Measurements from ENCODE around the gene FLNB. TPM values are rescaled to one million over a fixed set of nuclear protein-coding genes. Genes with fewer than 3 reads are reported as not detected.
"Not testable (repeated sequence)": the region's sequence is repeated elsewhere in the genome, so short reads cannot be mapped to it uniquely, and the experiment has no call there.

Gene FLNB
- total and polyA plus RNA-seq, 9 of the 15 experiments (the other 6 are each of a cell fraction or from before 2014, with no cell fraction given): 9.4 to 48.1 (median 25.6) TPM

GRCh38 chr3:58055891-58056290 lies 47.7 kb downstream of the FLNB start:
- H3K4me3 ChIP-seq; ATAC-seq; BruUV-seq (replicated peaks); H3K36me3 ChIP-seq (ENCODE audit: control insufficient read depth, insufficient read depth, low read length); H2AFZ ChIP-seq (ENCODE audit: low read depth, low read length); H3K27ac ChIP-seq (ENCODE audit: extremely low read depth, low read depth, low read length); POLR2A ChIA-PET; H3K9me3 ChIP-seq (replicated peaks; ENCODE audit: control insufficient read depth, insufficient read depth, low read depth, low read length); H3K27me3 ChIP-seq (ENCODE audit: control insufficient read depth in 2 of 2, insufficient read depth in 2 of 2, low read length in 2 of 2); FAIRE-seq; intact Hi-C loops (cut with micrococcal nuclease); CTCF ChIA-PET (ENCODE audit: low intra/inter-chr PET ratio); H3K9me1 ChIP-seq (ENCODE audit: control insufficient read depth, insufficient read depth, low read length); in situ Hi-C loops (cut with MboI); DNase-seq (ENCODE audit: extremely low read depth in 1 of 4, low spot score in 3 of 4); H3K4me2 ChIP-seq (ENCODE audit: insufficient read depth, low read length); H4K20me1 ChIP-seq (replicated peaks; ENCODE audit: control insufficient read depth, insufficient read depth, low read length); H3K9ac ChIP-seq (ENCODE audit: insufficient read depth in 1 of 2, low read depth in 2 of 2, low read length in 2 of 2): not testable (repeated sequence)
- Histone ChIP-seq H3K4me1 (replicated peaks in 1 of 2; ENCODE audit: control insufficient read depth in 2 of 2, insufficient read depth in 2 of 2, low read length in 2 of 2) (peaks cover 13 to 38% of the 10 kb centered on the region in 2 experiments; a peak in 4 of 5 replicates), H3K79me2 (ENCODE audit: control insufficient read depth, insufficient read depth, low read length) (peaks cover 33% of the 10 kb centered on the region)
- 60% methylated on average over 2 of the region's 5 CpGs for WGBS (ENCODE audit: insufficient coverage, low coverage, missing lambda C conversion rate)

- no peak overlapping the region for H2AFZ ChIP-seq (ENCODE audit: low read depth, low read length)
- no peak overlapping the region for H3K4me3 ChIP-seq
- 76% methylated on average over 8 of the region's 8 CpGs for WGBS (ENCODE audit: insufficient coverage, low coverage, missing lambda C conversion rate)
- intact Hi-C loops (cut with micrococcal nuclease) (no loop called here), in situ Hi-C loops (cut with MboI) (no loop called here)
- no peaks in the 10 kb centered on the region for H3K27me3 ChIP-seq (ENCODE audit: control insufficient read depth in 2 of 2, insufficient read depth in 2 of 2, low read length in 2 of 2)
- ATAC-seq (no peak), FAIRE-seq (no peak), DNase-seq (ENCODE audit: extremely low read depth in 1 of 4, low spot score in 3 of 4) (no peak)
- no TSS peak for BruUV-seq (replicated peaks)
- peak overlapping the region; percentile 56; the same call in 2 of the 3 replicates for H3K27ac ChIP-seq (ENCODE audit: extremely low read depth, low read depth, low read length)
- CTCF ChIA-PET (ENCODE audit: low intra/inter-chr PET ratio): no interaction called here
- POLR2A ChIA-PET: interaction anchor here (0.7 to 1.6 kb wide), 5 partner anchors 13 to 365 kb away, joined by 3 to 6 read pairs (median 4); partner anchors contain the start of gene FLNB
- H3K9me1 ChIP-seq (ENCODE audit: control insufficient read depth, insufficient read depth, low read length): no peaks in the 10 kb centered on the region
- peaks cover 14 to 33% of the 10 kb centered on the region in 2 experiments for H3K4me1 ChIP-seq (replicated peaks in 1 of 2; ENCODE audit: control insufficient read depth in 2 of 2, insufficient read depth in 2 of 2, low read length in 2 of 2)
- no peak for TF ChIP-seq ZNF79 (CRISPR knock-in tag; IDR thresholded peaks at IDR 0.05; ENCODE audit: low read depth)
- peak; percentile 99 for TF ChIP-seq ZNF239 (CRISPR knock-in tag; IDR thresholded peaks at IDR 0.05)
- no peak for TF ChIP-seq ARID2 (IDR thresholded peaks at IDR 0.05)
- no peak for TF ChIP-seq FOXJ3 (CRISPR knock-in tag; IDR thresholded peaks at IDR 0.05)
- 0 out of 2 replicates have a peak, but pooled peaks have one; percentile 16 for TF ChIP-seq BCOR (IDR thresholded peaks at IDR 0.05)
- TF ChIP-seq RBM25 (IDR thresholded peaks at IDR 0.05; ENCODE audit: low read depth, low read length, severe bottlenecking): peak; percentile 90
- H3K79me2 ChIP-seq (ENCODE audit: control insufficient read depth, insufficient read depth, low read length): peaks cover 18% of the 10 kb centered on the region
- no peaks in the 10 kb centered on the region for H3K36me3 ChIP-seq (ENCODE audit: control insufficient read depth, insufficient read depth, low read length)
- H3K9ac ChIP-seq (ENCODE audit: insufficient read depth in 1 of 2, low read depth in 2 of 2, low read length in 2 of 2): peak overlapping the region in 1 of 2 experiments; percentile 24; a peak in 2 of 4 replicates
- peak overlapping the region; percentile 63; the same call in 1 of the 2 replicates for H3K4me2 ChIP-seq (ENCODE audit: insufficient read depth, low read length)
- no peaks in the 10 kb centered on the region for H4K20me1 ChIP-seq (replicated peaks; ENCODE audit: control insufficient read depth, insufficient read depth, low read length)
- no peaks in the 10 kb centered on the region for H3K9me3 ChIP-seq (replicated peaks; ENCODE audit: control insufficient read depth, insufficient read depth, low read depth, low read length)
Measured at GRCh38 chr3:58058361-58059263, 50.4 kb downstream of the FLNB start.

Data from K562 (cell line).